K562 (cell line): Measurements from ENCODE around the gene DCAF7. TPM values are rescaled to one million over a fixed set of nuclear protein-coding genes. Genes with fewer than 3 reads are reported as not detected.

Source experiments
- ATF7 ChIP-seq: fragments of 450-650 bp; IDR thresholded peaks from 2 replicates; pipeline ENCODE4 v1.7.1; 2014; ENCODE audit warnings: mild to moderate bottlenecking, moderate library complexity
- BDP1 ChIP-seq: IDR thresholded peaks from 3 replicates; pipeline ENCODE4 v1.6.1; 2011; ENCODE audit not compliant: insufficient read length, insufficient read depth
- EP400 ChIP-seq: fragments of 450-650 bp; IDR thresholded peaks from 2 replicates; pipeline ENCODE4 v1.6.1; 2017; ENCODE audit warnings: antibody characterized with exemption, mild to moderate bottlenecking, moderate library complexity
- ESRRA ChIP-seq: fragments of 450-650 bp; IDR thresholded peaks from 2 replicates; pipeline ENCODE4 v1.6.1; 2014; ENCODE audit warnings: low read depth, mild to moderate bottlenecking, moderate library complexity, borderline replicate concordance
- ESRRB ChIP-seq: fragments of 250-450 bp; sonication (Bioruptor Pico); IDR thresholded peaks from 2 replicates; pipeline ENCODE4 v1.5.0; 2020; ENCODE audit warnings: mild to moderate bottlenecking, moderate library complexity, borderline replicate concordance
- EWSR1 ChIP-seq: fragments of 450-650 bp; IDR thresholded peaks from 2 replicates; pipeline ENCODE4 v1.6.1; 2018; ENCODE audit warnings: borderline replicate concordance, mild to moderate bottlenecking, low read depth, moderate library complexity; ENCODE audit not compliant: partially characterized antibody
- FOXP1 ChIP-seq: sonication (generic); formaldehyde crosslinking; IDR thresholded peaks from 2 replicates; pipeline ENCODE4 v1.8.0; 2022; ENCODE audit warnings: mild to moderate bottlenecking, missing genetic modification reagents
- GTF2A2 ChIP-seq: IDR thresholded peaks from 2 replicates; pipeline ENCODE4 v1.6.1; 2016; ENCODE audit warnings: mild to moderate bottlenecking, missing genetic modification characterization, missing compliant biosample characterization
- HDAC6 ChIP-seq: IDR thresholded peaks from 2 replicates; pipeline ENCODE4 v1.6.1; 2012; ENCODE audit warnings: low read depth, mild to moderate bottlenecking, control low read depth, inconsistent platforms, low read length, moderate library complexity
- HOXB6 ChIP-seq: fragments of 250-450 bp; sonication (Bioruptor Pico); IDR thresholded peaks from 2 replicates; pipeline ENCODE4 v1.5.1; 2022; ENCODE audit warnings: mild to moderate bottlenecking, borderline replicate concordance
- KLF16 ChIP-seq: IDR thresholded peaks from 2 replicates; pipeline ENCODE4 v1.6.1; 2016; ENCODE audit warnings: antibody characterized with exemption
- KLF6 ChIP-seq: fragments of 250-450 bp; sonication (Bioruptor Pico); IDR thresholded peaks from 2 replicates; pipeline ENCODE4 v1.4.0; 2020; ENCODE audit warnings: mild to moderate bottlenecking, moderate library complexity, borderline replicate concordance
- NUFIP1 ChIP-seq: fragments of 450-650 bp; IDR thresholded peaks from 2 replicates; pipeline ENCODE4 v1.6.1; 2018; ENCODE audit not compliant: partially characterized antibody
- RBBP5 ChIP-seq: fragments of 200-600 bp; sonication (generic); IDR thresholded peaks from 2 replicates; pipeline ENCODE4 v1.6.1; 2012; ENCODE audit warnings: borderline replicate concordance, mild to moderate bottlenecking, low read length, control low read depth, inconsistent platforms; ENCODE audit not compliant: insufficient read depth, poor library complexity, severe bottlenecking
- SMC3 ChIP-seq: conservative IDR thresholded peaks from 2 replicates; pipeline ENCODE4 v1.6.1; 2011; ENCODE audit warnings: low read depth, low read length, improper control_type of control experiment; ENCODE audit not compliant: insufficient read depth
- ZNF165 ChIP-seq: fragments of 250-450 bp; sonication (Bioruptor Pico); IDR thresholded peaks from 2 replicates; pipeline ENCODE4 v1.4.0; 2020; ENCODE audit warnings: borderline replicate concordance
- polyA plus RNA-seq, 8 experiments: library from polyadenylated mRNA; depleted of rRNA in 4 of 8; stranded (reverse) in 5 of 8; unstranded in 3 of 8; fragments of >200 nt; fragmentation: Nextera tagmentation in 2 of 8; fragmentation: Illumina TruSeq in 1 of 8; extraction: Ambion mirVana in 2 of 8; extraction: Trizol in 1 of 8; gene quantifications; 2 replicates each; pipeline versions ENCODE4 v1.2.1 to v1.2.3, GENCODE V29; 2011 to 2014; ENCODE audit warnings: inconsistent platforms in 1 of 8, missing spikeins in 1 of 8
- total RNA-seq, 7 experiments: library from RNA; depleted of rRNA in 6 of 7; stranded (reverse); fragments of >200 nt in 6 of 7; fragmentation: Illumina TruSeq in 2 of 7; extraction: Trizol in 2 of 7; gene quantifications; 2 replicates each; pipeline versions ENCODE4 v1.2.1 to v1.2.3, GENCODE V29; 2011 to 2021; ENCODE audit warnings: low replicate concordance in 1 of 7
- TF ChIP-seq, protein P1 (sequence below): sonication (generic); formaldehyde crosslinking; IDR thresholded peaks from 2 replicates; pipeline ENCODE4 v1.8.0; 2022; ENCODE audit warnings: mild to moderate bottlenecking, missing genetic modification reagents
- TF ChIP-seq, protein P2 (sequence below): fragments of 250-450 bp; sonication (Bioruptor Pico); IDR thresholded peaks from 2 replicates; pipeline ENCODE4 v1.4.0; 2020; ENCODE audit warnings: mild to moderate bottlenecking, moderate library complexity
- TF ChIP-seq, protein P3 (sequence below), 2 experiments: IDR thresholded peaks; 2 replicates each; pipeline ENCODE4 v1.6.1; 2011; ENCODE audit warnings: borderline replicate concordance in 1 of 2, control low read depth in 1 of 2, low read depth in 1 of 2, low read length in 1 of 2, mild to moderate bottlenecking in 1 of 2, mixed read lengths in 1 of 2, moderate library complexity in 1 of 2; ENCODE audit not compliant: insufficient read depth in 1 of 2, insufficient read length in 1 of 2, poor library complexity in 1 of 2, severe bottlenecking in 1 of 2; ENCODE audit errors: extremely low read depth in 1 of 2
- TF ChIP-seq, protein P4 (sequence below): sonication (generic); formaldehyde crosslinking; IDR thresholded peaks from 2 replicates; pipeline ENCODE4 v1.9.0; 2022; ENCODE audit warnings: mild to moderate bottlenecking, missing genetic modification reagents

The DCAF7 gene
- total and polyA plus RNA-seq, 9 of the 15 experiments (the other 6 are each of a cell fraction or from before 2014, with no cell fraction given): 30.8 to 123 (median 40.2) TPM

DNA sequence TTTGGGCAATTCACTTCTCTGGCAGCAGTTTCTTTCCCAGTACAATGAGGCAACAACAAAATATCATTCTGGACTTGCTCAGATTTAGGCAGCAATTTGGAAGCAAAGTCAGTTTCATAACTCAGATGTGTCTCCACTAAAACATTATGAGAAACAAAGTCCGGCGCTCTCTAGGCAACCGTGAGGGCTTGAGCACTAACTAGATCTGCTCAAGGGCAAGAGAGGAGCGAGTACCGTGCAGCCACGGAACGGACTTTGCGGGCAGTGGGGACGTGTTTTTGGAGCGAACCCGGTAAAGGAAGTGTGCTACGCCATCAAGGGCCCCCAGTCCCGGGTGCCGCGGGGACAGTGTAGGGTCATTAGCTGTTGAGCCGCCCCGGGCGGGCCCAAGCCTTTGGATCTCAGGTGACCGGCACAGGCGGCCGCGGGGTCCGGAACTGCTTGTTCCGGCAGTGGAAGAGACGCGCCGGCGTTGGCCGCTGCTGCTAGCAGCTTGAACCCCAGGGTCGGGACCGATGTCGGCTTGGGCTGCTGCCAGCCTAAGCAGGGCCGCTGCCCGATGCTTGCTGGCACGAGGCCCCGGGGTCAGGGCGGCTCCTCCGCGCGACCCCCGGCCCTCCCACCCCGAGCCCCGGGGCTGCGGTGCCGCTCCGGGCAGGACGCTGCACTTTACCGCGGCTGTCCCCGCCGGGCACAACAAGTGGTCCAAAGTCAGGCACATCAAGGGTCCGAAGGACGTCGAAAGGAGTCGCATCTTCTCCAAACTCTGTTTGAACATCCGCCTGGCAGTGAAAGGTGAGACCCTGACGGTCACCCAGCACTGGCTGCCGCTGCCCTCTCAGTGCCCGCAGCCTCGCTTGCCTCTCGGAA lies 50.5 kb downstream of the DCAF7 start, which contains the start of gene TACO1 (continued):
- TF ChIP-seq, protein P1, sequence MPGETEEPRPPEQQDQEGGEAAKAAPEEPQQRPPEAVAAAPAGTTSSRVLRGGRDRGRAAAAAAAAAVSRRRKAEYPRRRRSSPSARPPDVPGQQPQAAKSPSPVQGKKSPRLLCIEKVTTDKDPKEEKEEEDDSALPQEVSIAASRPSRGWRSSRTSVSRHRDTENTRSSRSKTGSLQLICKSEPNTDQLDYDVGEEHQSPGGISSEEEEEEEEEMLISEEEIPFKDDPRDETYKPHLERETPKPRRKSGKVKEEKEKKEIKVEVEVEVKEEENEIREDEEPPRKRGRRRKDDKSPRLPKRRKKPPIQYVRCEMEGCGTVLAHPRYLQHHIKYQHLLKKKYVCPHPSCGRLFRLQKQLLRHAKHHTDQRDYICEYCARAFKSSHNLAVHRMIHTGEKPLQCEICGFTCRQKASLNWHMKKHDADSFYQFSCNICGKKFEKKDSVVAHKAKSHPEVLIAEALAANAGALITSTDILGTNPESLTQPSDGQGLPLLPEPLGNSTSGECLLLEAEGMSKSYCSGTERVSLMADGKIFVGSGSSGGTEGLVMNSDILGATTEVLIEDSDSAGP (CRISPR knock-in tag): no peak
- 0 out of 2 replicates have a peak, but pooled peaks have one; percentile 26 for TF ChIP-seq SMC3
- TF ChIP-seq ATF7: peak; percentile 75
- no peak for TF ChIP-seq EWSR1
- no peak for TF ChIP-seq KLF16
- TF ChIP-seq GTF2A2 (tag): peak; percentile 62; the same call in 1 of the 2 replicates
- TF ChIP-seq, protein P2, sequence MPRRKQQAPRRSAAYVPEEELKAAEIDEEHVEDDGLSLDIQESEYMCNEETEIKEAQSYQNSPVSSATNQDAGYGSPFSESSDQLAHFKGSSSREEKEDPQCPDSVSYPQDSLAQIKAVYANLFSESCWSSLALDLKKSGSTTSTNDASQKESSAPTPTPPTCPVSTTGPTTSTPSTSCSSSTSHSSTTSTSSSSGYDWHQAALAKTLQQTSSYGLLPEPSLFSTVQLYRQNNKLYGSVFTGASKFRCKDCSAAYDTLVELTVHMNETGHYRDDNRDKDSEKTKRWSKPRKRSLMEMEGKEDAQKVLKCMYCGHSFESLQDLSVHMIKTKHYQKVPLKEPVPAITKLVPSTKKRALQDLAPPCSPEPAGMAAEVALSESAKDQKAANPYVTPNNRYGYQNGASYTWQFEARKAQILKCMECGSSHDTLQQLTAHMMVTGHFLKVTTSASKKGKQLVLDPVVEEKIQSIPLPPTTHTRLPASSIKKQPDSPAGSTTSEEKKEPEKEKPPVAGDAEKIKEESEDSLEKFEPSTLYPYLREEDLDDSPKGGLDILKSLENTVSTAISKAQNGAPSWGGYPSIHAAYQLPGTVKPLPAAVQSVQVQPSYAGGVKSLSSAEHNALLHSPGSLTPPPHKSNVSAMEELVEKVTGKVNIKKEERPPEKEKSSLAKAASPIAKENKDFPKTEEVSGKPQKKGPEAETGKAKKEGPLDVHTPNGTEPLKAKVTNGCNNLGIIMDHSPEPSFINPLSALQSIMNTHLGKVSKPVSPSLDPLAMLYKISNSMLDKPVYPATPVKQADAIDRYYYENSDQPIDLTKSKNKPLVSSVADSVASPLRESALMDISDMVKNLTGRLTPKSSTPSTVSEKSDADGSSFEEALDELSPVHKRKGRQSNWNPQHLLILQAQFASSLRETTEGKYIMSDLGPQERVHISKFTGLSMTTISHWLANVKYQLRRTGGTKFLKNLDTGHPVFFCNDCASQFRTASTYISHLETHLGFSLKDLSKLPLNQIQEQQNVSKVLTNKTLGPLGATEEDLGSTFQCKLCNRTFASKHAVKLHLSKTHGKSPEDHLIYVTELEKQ (CRISPR knock-in tag): no peak
- no peak for TF ChIP-seq HDAC6
- no peak for TF ChIP-seq BDP1
- TF ChIP-seq HOXB6 (CRISPR knock-in tag): no peak
- TF ChIP-seq ESRRA: peak; percentile 96
- TF ChIP-seq ZNF165 (CRISPR knock-in tag): no peak
- TF ChIP-seq ESRRB (CRISPR knock-in tag): no peak; the same call in 1 of the 2 replicates
- peak; percentile 83 for TF ChIP-seq EP400
- TF ChIP-seq FOXP1 (CRISPR knock-in tag): peak; percentile 62
- no peak for TF ChIP-seq KLF6 (CRISPR knock-in tag)
- TF ChIP-seq, protein P3, sequence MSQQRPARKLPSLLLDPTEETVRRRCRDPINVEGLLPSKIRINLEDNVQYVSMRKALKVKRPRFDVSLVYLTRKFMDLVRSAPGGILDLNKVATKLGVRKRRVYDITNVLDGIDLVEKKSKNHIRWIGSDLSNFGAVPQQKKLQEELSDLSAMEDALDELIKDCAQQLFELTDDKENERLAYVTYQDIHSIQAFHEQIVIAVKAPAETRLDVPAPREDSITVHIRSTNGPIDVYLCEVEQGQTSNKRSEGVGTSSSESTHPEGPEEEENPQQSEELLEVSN (IDR thresholded peaks at IDR 0.05; ENCODE audit: borderline replicate concordance in 1 of 2, extremely low read depth in 1 of 2, insufficient read depth in 1 of 2, insufficient read length in 1 of 2, low read depth in 1 of 2, low read length in 1 of 2, poor library complexity in 1 of 2, severe bottlenecking in 1 of 2): peak; percentile 39 to 55
- TF ChIP-seq, protein P4, sequence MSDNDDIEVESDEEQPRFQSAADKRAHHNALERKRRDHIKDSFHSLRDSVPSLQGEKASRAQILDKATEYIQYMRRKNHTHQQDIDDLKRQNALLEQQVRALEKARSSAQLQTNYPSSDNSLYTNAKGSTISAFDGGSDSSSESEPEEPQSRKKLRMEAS: peak; percentile 50
- no peak for TF ChIP-seq NUFIP1
- TF ChIP-seq RBBP5: peak; percentile 98
